Esophagus muscularis mucosa (tissue), 4 donors: ENCODE data around the gene POGK. TPM values are rescaled to one million over a fixed set of nuclear protein-coding genes. Genes with fewer than 3 reads are reported as not detected.

Experiments used
- DNase-seq: peaks from one replicate; pipeline ENCODE4 v3.0.0-alpha.2; 2017; ENCODE audit errors: extremely low spot score
- H3K27ac ChIP-seq, 4 donors: fragments of 200-600 bp; sonication (generic); replicated peaks in 1 of 4; 1 replicate in 3 of 4; 2 replicates in 1 of 4; pipeline ENCODE4 v1.5.1; 2016 to 2019; ENCODE audit warnings: mild to moderate bottlenecking in 1 of 4
- H3K27me3 ChIP-seq, 4 donors: fragments of 200-600 bp; sonication (generic); one replicate each; pipeline versions ENCODE4 v1.5.1 to v1.6.0; 2016 to 2019
- H3K36me3 ChIP-seq, 4 donors: fragments of 200-600 bp; sonication (generic); one replicate each; pipeline ENCODE4 v1.5.1; 2016 to 2019
- H3K4me1 ChIP-seq, 4 donors: fragments of 200-600 bp; sonication (generic); one replicate each; pipeline ENCODE4 v1.5.1; 2016 to 2019
- H3K4me3 ChIP-seq, 4 donors: fragments of 200-600 bp; sonication (generic); 1 replicate in 2 of 4; 2 replicates in 2 of 4; pipeline ENCODE4 v1.5.1; 2016 to 2019; ENCODE audit warnings: mild to moderate bottlenecking in 4 of 4, moderate library complexity in 1 of 4
- H3K9me3 ChIP-seq, 4 donors: fragments of 200-600 bp; sonication (generic); 1 replicate in 3 of 4; 2 replicates in 1 of 4; pipeline ENCODE4 v1.5.1; 2016 to 2019
- EP300 ChIP-seq: sonication (generic); formaldehyde crosslinking; IDR thresholded peaks from one replicate; pipeline ENCODE4 v1.6.1; 2017; ENCODE audit warnings: antibody characterized with exemption
- POLR2A ChIP-seq: fragments of 450-650 bp; IDR thresholded peaks from one replicate; pipeline ENCODE4 v1.6.1; 2017; ENCODE audit warnings: antibody characterized with exemption, moderate library complexity, mild to moderate bottlenecking, low read depth
- POLR2AphosphoS5 ChIP-seq, 2 donors: sonication (generic); formaldehyde crosslinking; IDR thresholded peaks; one replicate each; pipeline ENCODE4 v1.6.1; 2017; ENCODE audit warnings: antibody characterized with exemption in 2 of 2
- WGBS: methylation state at CpG from one replicate; pipeline ENCODE4 v1.1.5; 2018; 5-methylcytosine and 5-hydroxymethylcytosine counted together
- intact Hi-C: fragments of 100-400 bp; cut with DNase I; formaldehyde crosslinking; loops from one replicate; pipeline ENCODE4 v1.15.1; 2023
- total RNA-seq, 4 donors: library from RNA; depleted of rRNA; stranded (reverse); fragments of >200 nt; gene quantifications; one replicate each; pipeline versions ENCODE4 v1.1.0 to v1.2.1, GENCODE V29; 2016
- TF ChIP-seq, protein P1 (sequence below), 3 experiments: fragments of 200-600 bp in 2 of 3; fragments of 450-650 bp in 1 of 3; sonication (generic) in 2 of 3; IDR thresholded peaks; one replicate each; pipeline ENCODE4 v1.5.1; 2017 to 2019; ENCODE audit warnings: antibody characterized with exemption in 3 of 3, mild to moderate bottlenecking in 2 of 3, moderate library complexity in 1 of 3

The POGK gene
- total RNA-seq, 4 donors from 2014 or later: 28.7 to 43.5 (median 36.4) TPM

DNA sequence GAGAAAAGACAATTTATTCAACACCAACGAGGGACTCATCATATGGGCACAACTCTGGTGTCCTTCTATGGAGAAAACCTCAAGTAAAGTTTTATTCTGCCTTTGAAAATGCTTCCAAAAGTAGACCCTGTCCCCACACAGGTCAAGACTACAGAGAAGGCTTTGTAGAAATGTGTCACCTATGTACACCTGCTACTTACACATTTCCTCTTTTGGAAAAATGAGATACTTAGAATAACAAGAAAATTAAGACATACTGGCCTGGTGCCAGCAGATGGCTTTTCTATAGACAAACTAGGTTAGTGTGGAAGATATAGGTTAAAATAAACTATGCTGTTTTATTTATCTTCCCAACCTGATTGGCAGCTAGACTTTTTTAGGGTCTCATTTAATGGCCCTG lies 13.6 kb downstream of the POGK start:
- intact Hi-C loops: no loop called here
- H3K36me3 ChIP-seq: peaks cover 54 to 99% (median 88%) of the 10 kb centered on the region in 4 donors
- no peak overlapping the region for H3K4me3 ChIP-seq
- no peaks in the 10 kb centered on the region for H3K9me3 ChIP-seq
- no peak overlapping the region for H3K27ac ChIP-seq
- no peaks in the 10 kb centered on the region for H3K27me3 ChIP-seq
- DNase-seq: no peak
- WGBS: 0% methylated on average over 1 of the region's 1 CpG
- H3K4me1 ChIP-seq: peaks cover 4 to 12% (median 6%) of the 10 kb centered on the region in 4 donors
- no peak for TF ChIP-seq POLR2A
- no peak for TF ChIP-seq POLR2AphosphoS5 (IDR thresholded peaks at IDR 0.05)
- TF ChIP-seq, protein P1, sequence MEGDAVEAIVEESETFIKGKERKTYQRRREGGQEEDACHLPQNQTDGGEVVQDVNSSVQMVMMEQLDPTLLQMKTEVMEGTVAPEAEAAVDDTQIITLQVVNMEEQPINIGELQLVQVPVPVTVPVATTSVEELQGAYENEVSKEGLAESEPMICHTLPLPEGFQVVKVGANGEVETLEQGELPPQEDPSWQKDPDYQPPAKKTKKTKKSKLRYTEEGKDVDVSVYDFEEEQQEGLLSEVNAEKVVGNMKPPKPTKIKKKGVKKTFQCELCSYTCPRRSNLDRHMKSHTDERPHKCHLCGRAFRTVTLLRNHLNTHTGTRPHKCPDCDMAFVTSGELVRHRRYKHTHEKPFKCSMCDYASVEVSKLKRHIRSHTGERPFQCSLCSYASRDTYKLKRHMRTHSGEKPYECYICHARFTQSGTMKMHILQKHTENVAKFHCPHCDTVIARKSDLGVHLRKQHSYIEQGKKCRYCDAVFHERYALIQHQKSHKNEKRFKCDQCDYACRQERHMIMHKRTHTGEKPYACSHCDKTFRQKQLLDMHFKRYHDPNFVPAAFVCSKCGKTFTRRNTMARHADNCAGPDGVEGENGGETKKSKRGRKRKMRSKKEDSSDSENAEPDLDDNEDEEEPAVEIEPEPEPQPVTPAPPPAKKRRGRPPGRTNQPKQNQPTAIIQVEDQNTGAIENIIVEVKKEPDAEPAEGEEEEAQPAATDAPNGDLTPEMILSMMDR (IDR thresholded peaks at IDR 0.05): no peak
- no peak for TF ChIP-seq EP300

DNA sequence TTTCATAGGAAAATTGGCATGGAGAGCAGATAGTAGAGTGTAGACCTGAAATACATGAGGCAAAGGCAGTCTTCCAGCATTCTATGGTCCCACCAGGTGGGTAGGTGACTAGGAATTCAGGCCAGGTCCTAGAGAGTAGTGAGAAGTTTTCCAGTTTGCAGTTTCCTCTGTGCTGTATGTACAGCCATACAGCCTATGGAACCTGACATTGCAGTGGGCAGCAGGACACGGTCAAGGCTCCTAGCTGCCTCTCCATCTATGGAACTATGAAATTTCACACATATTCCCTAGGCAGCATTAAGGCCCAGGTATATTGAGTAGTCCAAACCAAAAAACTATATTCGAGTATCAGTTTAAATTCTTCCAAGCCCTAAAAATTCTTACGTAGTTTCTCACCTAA lies 16.3 kb downstream of the POGK start:
- Histone ChIP-seq H3K27ac (no peak overlapping the region), H3K27me3 (no peaks in the 10 kb centered on the region), H3K9me3 (no peaks in the 10 kb centered on the region), H3K4me1 (peaks cover 1 to 15% (median 6%) of the 10 kb centered on the region in 4 donors), H3K4me3 (no peak overlapping the region), H3K36me3 (peaks cover 32 to 99% (median 82%) of the 10 kb centered on the region in 4 donors)
- 90% methylated on average over 3 of the region's 3 CpGs for WGBS
- intact Hi-C loops: no loop called here
- TF ChIP-seq POLR2A (no peak), POLR2AphosphoS5 (IDR thresholded peaks at IDR 0.05) (no peak), EP300 (no peak)
- TF ChIP-seq, protein P1 (IDR thresholded peaks at IDR 0.05): no peak
- DNase-seq: no peak

DNA sequence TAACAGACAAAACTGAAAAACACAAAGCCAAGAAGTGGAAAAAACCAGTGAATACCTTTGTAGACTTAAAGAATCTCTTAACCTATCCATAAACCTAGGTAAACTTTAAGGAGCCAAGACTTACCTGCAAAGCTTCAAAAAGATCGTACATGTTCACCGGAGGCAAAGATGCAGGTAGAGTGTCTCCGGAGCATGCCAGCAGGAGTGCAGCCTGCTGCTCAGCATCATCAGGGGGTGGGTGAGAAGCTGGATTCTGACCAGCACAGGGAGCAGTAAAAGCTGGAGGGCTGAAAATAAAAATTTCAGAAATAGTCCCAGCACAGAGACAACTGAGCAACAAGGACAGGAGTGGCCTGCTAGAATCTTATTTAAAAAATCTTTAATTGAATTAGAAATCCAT lies 18.7 kb downstream of the POGK start:
- DNase-seq: peak; percentile 53
- peaks cover 0 to 12% (median 5%) of the 10 kb centered on the region in 4 donors for H3K4me1 ChIP-seq
- H3K36me3 ChIP-seq: peaks cover 29 to 98% (median 75%) of the 10 kb centered on the region in 4 donors
- WGBS: 89% methylated on average over 3 of the region's 3 CpGs
- H3K27ac ChIP-seq: no peak overlapping the region
- TF ChIP-seq EP300: no peak
- TF ChIP-seq, protein P1 (IDR thresholded peaks at IDR 0.05): no peak
- no peak for TF ChIP-seq POLR2A
- TF ChIP-seq POLR2AphosphoS5 (IDR thresholded peaks at IDR 0.05): no peak
- intact Hi-C loops: no loop called here
- H3K4me3 ChIP-seq: no peak overlapping the region
- no peaks in the 10 kb centered on the region for H3K9me3 ChIP-seq
- no peaks in the 10 kb centered on the region for H3K27me3 ChIP-seq

DNA sequence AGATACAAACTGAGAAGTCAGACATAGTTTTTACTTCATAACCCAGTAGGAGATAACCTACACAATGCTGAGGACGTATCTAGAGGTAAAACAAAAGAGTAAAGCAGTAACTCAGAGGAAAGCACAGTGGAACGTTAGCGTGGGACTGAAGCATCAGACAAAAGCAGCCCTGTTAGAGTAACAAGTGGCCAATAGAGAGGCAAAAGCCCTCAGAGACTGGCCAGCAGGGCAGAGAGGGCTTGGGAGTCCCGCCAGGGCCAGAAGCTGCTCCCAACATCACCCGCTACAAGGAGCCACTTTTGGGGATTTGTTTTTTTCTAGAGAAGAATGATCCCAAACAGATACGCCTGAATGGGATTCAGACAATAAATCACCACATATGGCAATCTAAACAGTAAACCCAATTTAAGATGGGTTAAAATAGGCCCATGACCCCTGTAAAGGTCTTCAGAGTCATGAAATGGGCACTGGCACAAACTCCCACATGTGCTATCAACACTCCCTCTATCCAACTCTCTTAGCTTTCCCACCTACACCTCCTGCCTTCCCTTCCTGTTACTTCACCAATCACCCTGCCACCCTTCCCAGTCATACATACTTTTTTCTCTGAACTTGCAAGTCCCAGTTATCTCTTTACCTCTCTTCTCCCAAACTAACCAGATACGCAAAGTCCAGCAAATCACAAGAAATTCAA lies 19.6 kb downstream of the POGK start:
- H3K9me3 ChIP-seq: no peaks in the 10 kb centered on the region
- H3K4me1 ChIP-seq: peaks cover 0 to 9% (median 2%) of the 10 kb centered on the region in 4 donors
- intact Hi-C loops: no loop called here
- no peaks in the 10 kb centered on the region for H3K27me3 ChIP-seq
- TF ChIP-seq POLR2A (no peak), EP300 (no peak), POLR2AphosphoS5 (IDR thresholded peaks at IDR 0.05) (no peak)
- TF ChIP-seq, protein P1 (IDR thresholded peaks at IDR 0.05): no peak
- WGBS: 72% methylated on average over 7 of the region's 7 CpGs
- H3K27ac ChIP-seq: no peak overlapping the region
- peaks cover 25 to 98% (median 74%) of the 10 kb centered on the region in 4 donors for H3K36me3 ChIP-seq
- peak; percentile 50 for DNase-seq
- H3K4me3 ChIP-seq: no peak overlapping the region
